SK-N-SH (cell line): Measurements from ENCODE around the gene MBTPS1.

Experiments used
- GATA2 ChIP-seq: sonication (generic); formaldehyde crosslinking; IDR thresholded peaks from 2 replicates; pipeline ENCODE4 v1.5.0; 2020; ENCODE audit warnings: mild to moderate bottlenecking, missing genetic modification reagents
- MAX ChIP-seq: IDR thresholded peaks from 2 replicates; pipeline ENCODE4 v1.4.0; 2012; ENCODE audit warnings: low read depth
- RAD21 ChIP-seq: IDR thresholded peaks from 2 replicates; pipeline ENCODE4 v1.6.1; 2012; ENCODE audit warnings: mild to moderate bottlenecking, low read length
- RXRA ChIP-seq: IDR thresholded peaks from 2 replicates; pipeline ENCODE4 v1.4.0; 2012; ENCODE audit warnings: low read depth, mild to moderate bottlenecking, borderline replicate concordance
- TF ChIP-seq, protein P1 (sequence below): fragments of 200-600 bp; sonication (generic); IDR thresholded peaks from 2 replicates; pipeline ENCODE4 v1.6.1; 2017; ENCODE audit warnings: antibody characterized with exemption, mild to moderate bottlenecking, moderate library complexity

GRCh38 chr16:84022644-84023043 lies 94.1 kb downstream of the MBTPS1 start:
- TF ChIP-seq, protein P1, sequence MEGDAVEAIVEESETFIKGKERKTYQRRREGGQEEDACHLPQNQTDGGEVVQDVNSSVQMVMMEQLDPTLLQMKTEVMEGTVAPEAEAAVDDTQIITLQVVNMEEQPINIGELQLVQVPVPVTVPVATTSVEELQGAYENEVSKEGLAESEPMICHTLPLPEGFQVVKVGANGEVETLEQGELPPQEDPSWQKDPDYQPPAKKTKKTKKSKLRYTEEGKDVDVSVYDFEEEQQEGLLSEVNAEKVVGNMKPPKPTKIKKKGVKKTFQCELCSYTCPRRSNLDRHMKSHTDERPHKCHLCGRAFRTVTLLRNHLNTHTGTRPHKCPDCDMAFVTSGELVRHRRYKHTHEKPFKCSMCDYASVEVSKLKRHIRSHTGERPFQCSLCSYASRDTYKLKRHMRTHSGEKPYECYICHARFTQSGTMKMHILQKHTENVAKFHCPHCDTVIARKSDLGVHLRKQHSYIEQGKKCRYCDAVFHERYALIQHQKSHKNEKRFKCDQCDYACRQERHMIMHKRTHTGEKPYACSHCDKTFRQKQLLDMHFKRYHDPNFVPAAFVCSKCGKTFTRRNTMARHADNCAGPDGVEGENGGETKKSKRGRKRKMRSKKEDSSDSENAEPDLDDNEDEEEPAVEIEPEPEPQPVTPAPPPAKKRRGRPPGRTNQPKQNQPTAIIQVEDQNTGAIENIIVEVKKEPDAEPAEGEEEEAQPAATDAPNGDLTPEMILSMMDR = no peak
- TF ChIP-seq RAD21 (no peak), GATA2 (CRISPR knock-in tag) (no peak), MAX (no peak), RXRA (no peak)
